Stimulated activated CD4-positive, alpha-beta T cell treated with anti-CD3 and anti-CD28 coated beads, TNF-alpha, amount 100 ng/mL, for 4 hours (primary cell): ENCODE results near the gene TIMM23.
"Not testable (repeated sequence)": the region's sequence is repeated elsewhere in the genome, so short reads cannot be mapped to it uniquely, and the experiment has no call there.

Experiments
- DNase-seq, 3 experiments: peaks; one replicate each; pipeline ENCODE4 v3.0.0-alpha.2; 2020; ENCODE audit warnings: low read depth in 3 of 3

TIMM23 gene

GRCh38 chr10:45972106-45972812 is at the start of gene TIMM23:
TIMM23 (plus strand) TSS chr10:45972489; CDS start chr10:45972625, 136 bp downstream.
- peak; percentile 64 to 79 (median 74) for DNase-seq

- DNase-seq, result not testable (repeated sequence)
Observed at GRCh38 chr10:45926790-45927189, 45.5 kb upstream of the TIMM23 start.

- not testable (repeated sequence) for DNase-seq
Observed at GRCh38 chr10:45931305-45931704, 41.0 kb upstream of the TIMM23 start.

GRCh38 chr10:45934788-45935187 is 37.5 kb upstream of the TIMM23 start:
- DNase-seq, result not testable (repeated sequence)

- not testable (repeated sequence) for DNase-seq
Observed at GRCh38 chr10:45939176-45939697, 33.1 kb upstream of the TIMM23 start.

GRCh38 chr10:45941196-45941595 is 31.1 kb upstream of the TIMM23 start:
- DNase-seq, result not testable (repeated sequence)

- not testable (repeated sequence) for DNase-seq
Observed at GRCh38 chr10:45945476-45945875, 26.8 kb upstream of the TIMM23 start.

GRCh38 chr10:45947363-45947762 is 24.9 kb upstream of the TIMM23 start:
- not testable (repeated sequence) for DNase-seq

GRCh38 chr10:45948801-45949200 is 23.5 kb upstream of the TIMM23 start:
- DNase-seq, result not testable (repeated sequence)

- DNase-seq, result not testable (repeated sequence)
Observed at GRCh38 chr10:45954367-45954766, 17.9 kb upstream of the TIMM23 start.

GRCh38 chr10:45956634-45957033 is 15.7 kb upstream of the TIMM23 start:
- DNase-seq, result not testable (repeated sequence)

GRCh38 chr10:45957928-45958327 is 14.4 kb upstream of the TIMM23 start:
- not testable (repeated sequence) for DNase-seq

GRCh38 chr10:45962686-45963452 is 9.4 kb upstream of the TIMM23 start:
- not testable (repeated sequence) for DNase-seq

GRCh38 chr10:45971019-45971418 is 1.3 kb upstream of the TIMM23 start:
- not testable (repeated sequence) for DNase-seq

GRCh38 chr10:45971742-45972105 is 565 bp upstream of the TIMM23 start:
- not testable (repeated sequence) for DNase-seq

GRCh38 chr10:45972813-45973169 is 502 bp downstream of the TIMM23 start:
- not testable (repeated sequence) for DNase-seq

- DNase-seq, result not testable (repeated sequence)
Observed at GRCh38 chr10:45974041-45974440, 1.8 kb downstream of the TIMM23 start.

GRCh38 chr10:45978554-45978953 is 6.3 kb downstream of the TIMM23 start:
- DNase-seq, result not testable (repeated sequence)

- DNase-seq, result not testable (repeated sequence)
Observed at GRCh38 chr10:45981367-45981766, 9.1 kb downstream of the TIMM23 start.

- not testable (repeated sequence) for DNase-seq
Observed at GRCh38 chr10:45983538-45984186, 11.4 kb downstream of the TIMM23 start.

- DNase-seq, result not testable (repeated sequence)
Observed at GRCh38 chr10:45984473-45984872, 12.2 kb downstream of the TIMM23 start.

GRCh38 chr10:45985590-45985989 is 13.3 kb downstream of the TIMM23 start:
- not testable (repeated sequence) for DNase-seq
